DMS53 treated with DMSO at 0.1 percent for 48 hours (cell line): Measurements from ENCODE around the gene MAGEA2.
"Not testable (repeated sequence)": the region's sequence is repeated elsewhere in the genome, so short reads cannot be mapped to it uniquely, and the experiment has no call there.

Experiments used
- DNase-seq: peaks from one replicate; lab custom pipeline; 2025; ENCODE audit not compliant: unreplicated experiment; lab: John Stamatoyannopoulos, UW

MAGEA2 gene, protein sequence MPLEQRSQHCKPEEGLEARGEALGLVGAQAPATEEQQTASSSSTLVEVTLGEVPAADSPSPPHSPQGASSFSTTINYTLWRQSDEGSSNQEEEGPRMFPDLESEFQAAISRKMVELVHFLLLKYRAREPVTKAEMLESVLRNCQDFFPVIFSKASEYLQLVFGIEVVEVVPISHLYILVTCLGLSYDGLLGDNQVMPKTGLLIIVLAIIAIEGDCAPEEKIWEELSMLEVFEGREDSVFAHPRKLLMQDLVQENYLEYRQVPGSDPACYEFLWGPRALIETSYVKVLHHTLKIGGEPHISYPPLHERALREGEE

GRCh38 chrX:152753686-152754650 lies at the start of gene MAGEA2:
MAGEA2 (minus strand) TSS chrX:152753842; CDS start chrX:152751363, 2,479 bp downstream.
- not testable (repeated sequence) for DNase-seq

DNA sequence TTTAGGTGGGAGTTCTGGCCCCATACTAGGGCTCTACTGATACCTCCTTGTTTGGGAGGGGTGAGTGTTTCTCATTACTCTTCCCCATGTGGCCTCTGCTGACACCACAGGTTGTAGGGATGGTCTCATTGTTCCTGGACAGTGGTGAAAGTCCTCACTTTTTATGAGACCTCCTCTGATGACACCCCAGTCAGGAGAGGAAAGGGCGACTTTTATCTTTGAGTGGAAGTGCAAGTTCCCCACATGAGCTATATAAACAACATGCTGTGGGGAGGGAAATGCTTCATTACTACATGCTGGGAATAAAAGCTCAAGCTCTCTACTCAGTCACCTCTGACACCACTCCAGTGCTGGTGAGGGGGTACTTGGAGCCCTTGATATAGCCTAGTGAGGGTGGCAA lies 45.3 kb upstream of the MAGEA2 start:
- DNase-seq, result no peak

DNA sequence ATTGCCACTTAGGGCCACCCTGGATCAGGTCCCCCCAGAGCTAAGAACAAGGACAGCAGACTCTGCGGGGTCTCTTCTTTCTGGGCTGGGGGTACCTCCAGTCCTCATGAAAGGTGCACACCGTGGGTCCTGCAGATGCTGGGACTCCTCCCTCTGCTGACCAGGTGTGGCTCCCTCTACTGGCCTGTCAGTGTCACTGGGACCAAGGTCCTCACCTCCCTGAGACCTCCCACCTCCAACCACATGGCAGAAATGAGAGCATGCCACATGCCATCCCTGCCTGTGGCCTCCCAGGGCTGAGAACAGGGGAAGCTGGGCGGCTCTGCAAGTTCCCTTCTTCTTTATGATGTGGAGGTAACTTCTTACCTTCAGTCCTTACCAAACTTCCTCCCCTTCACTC lies 33.4 kb upstream of the MAGEA2 start:
- not testable (repeated sequence) for DNase-seq

- DNase-seq, result not testable (repeated sequence)
These were observed 16.1 kb upstream of the MAGEA2 start, which contains the start of gene MAGEA6 for GRCh38 chrX:152769549-152770289. MAGEA6 (minus strand) TSS chrX:152769689; CDS start chrX:152767650, 2,039 bp downstream.

GRCh38 chrX:152766562-152766961 lies 12.9 kb upstream of the MAGEA2 start:
- DNase-seq, result not testable (repeated sequence)

GRCh38 chrX:152761582-152761981 lies 7.9 kb upstream of the MAGEA2 start:
- DNase-seq, result not testable (repeated sequence)

GRCh38 chrX:152759544-152759943 lies 5.9 kb upstream of the MAGEA2 start:
- not testable (repeated sequence) for DNase-seq

- not testable (repeated sequence) for DNase-seq
These were observed 5.3 kb upstream of the MAGEA2 start, which contains the start of gene CSAG3 for GRCh38 chrX:152758918-152759317. CSAG3 (plus strand) TSS chrX:152759218.

DNA sequence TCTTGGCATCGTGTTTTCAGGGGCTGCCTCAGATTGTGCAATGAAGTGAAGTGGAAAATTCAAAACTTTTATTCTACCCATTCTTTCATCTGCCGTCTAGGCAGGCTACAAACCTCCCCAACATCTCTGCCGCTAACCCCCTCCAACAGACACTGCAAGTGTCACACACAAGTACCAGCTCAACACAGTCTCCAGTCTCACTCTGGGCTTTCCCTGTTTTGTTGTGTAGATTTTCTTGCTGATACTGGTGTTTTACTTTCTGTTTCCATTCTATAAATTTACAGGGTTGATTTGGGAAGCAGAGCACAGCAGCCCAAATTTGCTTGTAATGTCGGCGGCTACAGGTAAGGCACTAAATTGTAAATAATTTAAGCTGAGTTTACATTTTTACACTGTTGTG lies 1.2 kb upstream of the MAGEA2 start:
- not testable (repeated sequence) for DNase-seq

- DNase-seq, result no peak
These were observed 15.1 kb downstream of the MAGEA2 start for GRCh38 chrX:152738560-152738959.

GRCh38 chrX:152736528-152736927 lies 17.1 kb downstream of the MAGEA2 start:
- not testable (repeated sequence) for DNase-seq

GRCh38 chrX:152735860-152736511 lies 17.7 kb downstream of the MAGEA2 start:
- no peak for DNase-seq

DNA sequence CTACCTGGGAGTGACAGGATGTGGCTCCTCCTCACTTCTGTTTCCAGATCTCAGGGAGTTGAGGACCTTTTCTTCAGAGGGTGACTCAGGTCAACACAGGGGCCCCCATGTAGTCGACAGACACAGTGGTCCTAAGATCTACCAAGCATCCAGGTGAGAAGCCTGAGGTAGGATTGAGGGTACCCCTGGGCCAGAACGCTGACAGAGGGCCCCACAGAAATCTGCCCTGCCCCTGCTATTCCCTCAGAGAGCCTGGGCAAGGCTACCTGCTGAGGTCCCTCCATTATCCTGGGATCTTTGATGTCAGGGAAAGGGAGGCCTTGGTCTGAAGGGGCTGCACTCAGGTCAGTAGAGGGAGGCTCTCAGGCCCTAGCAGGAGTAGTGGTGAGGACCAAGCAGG lies 18.5 kb downstream of the MAGEA2 start:
- DNase-seq, result no peak

DNA sequence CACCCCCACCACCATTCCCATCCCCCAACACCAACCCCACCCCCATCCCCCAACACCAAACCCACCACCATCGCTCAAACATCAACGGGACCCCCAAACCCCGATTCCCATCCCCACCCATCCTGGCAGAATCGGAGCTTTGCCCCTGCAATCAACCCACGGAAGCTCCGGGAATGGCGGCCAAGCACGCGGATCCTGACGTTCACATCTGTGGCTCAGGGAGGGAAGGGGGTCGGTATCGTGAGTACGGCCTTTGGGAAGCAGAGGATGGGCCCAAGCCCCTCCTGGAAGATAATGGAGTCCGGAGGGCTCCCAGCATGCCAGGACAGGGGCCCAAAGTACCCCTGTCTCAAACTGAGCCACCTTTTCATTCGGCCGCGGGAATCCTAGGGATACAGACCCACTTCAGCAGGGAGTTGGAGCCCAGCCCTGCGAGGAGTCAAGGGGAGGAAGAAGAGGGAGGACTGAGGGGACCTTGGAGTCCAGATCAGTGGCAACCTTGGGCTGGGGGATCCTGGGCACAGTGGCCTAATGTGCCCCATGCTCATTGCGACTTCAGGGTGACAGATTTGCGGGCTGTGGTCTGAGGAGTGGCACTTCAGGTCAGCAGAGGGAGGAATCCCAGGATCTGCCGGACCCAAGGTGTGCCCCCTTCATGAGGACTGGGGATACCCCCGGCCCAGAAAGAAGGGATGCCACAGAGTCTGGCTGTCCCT lies 19.3 kb downstream of the MAGEA2 start:
- not testable (repeated sequence) for DNase-seq

DNA sequence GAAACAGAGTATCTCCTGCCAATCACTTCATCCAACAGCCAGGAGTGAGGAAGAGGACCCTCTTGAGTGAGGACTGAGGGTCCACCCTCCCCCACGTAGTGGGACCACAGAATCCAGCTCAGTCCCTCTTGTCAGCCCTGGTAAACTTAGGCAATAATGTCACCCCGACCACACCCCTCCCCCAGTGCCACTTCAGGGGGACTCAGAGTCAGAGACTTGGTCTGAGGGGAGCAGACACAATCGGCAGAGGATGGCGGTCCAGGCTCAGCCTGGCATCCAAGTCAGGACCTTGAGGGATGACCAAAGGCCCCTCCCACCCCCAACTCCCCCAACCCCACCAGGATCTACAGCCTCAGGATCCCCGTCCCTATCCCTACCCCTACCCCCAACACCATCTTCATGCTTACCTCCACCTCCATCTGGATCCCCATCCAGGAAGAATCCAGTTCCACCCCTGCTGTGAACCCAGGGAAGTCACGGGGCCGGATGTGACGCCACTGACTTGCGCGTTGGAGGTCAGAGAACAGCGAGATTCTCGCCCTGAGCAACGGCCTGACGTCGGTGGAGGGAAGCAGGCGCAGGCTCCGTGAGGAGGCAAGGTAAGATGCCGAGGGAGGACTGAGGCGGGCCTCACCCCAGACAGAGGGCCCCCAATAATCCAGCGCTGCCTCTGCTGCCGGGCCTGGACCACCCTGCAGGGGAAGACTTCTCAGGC lies 20.2 kb downstream of the MAGEA2 start, which contains the start of the genes CSAG1 and MAGEA12:
TSS of gene CSAG1 (minus strand) at position 461 of the 715 bp plus-strand sequence. CDS start 1,261 bp downstream, outside the sequence.
TSS of gene MAGEA12 (plus strand) at position 497 of the 715 bp plus-strand sequence. CDS start 2,405 bp downstream, outside the sequence.
- DNase-seq, result no peak

- DNase-seq, result no peak
These were observed 28.2 kb downstream of the MAGEA2 start for GRCh38 chrX:152725409-152725808.

DNA sequence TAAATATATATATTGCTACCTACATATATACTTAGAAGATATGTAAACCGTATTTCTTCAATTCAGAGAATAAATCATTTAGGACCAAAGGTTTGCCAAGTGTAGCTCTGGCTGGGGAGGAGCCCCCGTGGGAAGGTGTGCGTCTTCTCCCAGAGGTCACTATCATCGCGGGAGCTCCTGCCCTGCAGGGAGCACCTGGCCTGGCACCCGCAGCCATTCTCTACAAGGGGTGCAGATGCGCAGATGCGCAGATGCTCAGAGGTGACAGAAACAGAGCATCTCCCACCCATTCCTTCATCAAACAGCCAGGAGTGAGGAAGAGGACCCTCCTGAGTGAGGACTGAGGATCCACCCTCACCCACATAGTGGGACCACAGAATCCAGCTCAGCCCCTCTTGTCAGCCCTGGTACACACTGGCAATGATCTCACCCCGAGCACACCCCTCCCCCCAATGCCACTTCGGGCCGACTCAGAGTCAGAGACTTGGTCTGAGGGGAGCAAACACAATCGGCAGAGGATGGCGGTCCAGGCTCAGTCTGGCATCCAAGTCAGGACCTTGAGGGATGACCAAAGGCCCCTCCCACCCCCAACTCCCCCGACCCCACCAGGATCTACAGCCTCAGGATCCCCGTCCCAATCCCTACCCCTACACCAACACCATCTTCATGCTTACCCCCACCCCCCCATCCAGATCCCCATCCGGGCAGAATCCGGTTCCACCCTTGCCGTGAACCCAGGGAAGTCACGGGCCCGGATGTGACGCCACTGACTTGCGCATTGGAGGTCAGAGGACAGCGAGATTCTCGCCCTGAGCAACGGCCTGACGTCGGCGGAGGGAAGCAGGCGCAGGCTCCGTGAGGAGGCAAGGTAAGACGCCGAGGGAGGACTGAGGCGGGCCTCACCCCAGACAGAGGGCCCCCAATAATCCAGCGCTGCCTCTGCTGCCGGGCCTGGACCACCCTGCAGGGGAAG lies 39.5 kb downstream of the MAGEA2 start, which contains the start of gene MAGEA2B:
TSS of gene MAGEA2B (plus strand) at position 814 of the 973 bp plus-strand sequence. CDS start 2,479 bp downstream, outside the sequence.
- DNase-seq, result not testable (repeated sequence)
